Tibial nerve (tissue), 4 donors: ENCODE measurements around the gene FOS.

ENCODE experiments used
- EP300 ChIP-seq, 2 donors: sonication (generic); formaldehyde crosslinking; IDR thresholded peaks; one replicate each; pipeline ENCODE4 v1.6.1; 2017; ENCODE audit warnings: antibody characterized with exemption in 2 of 2, mild to moderate bottlenecking in 1 of 2
- POLR2A ChIP-seq, 2 donors: fragments of 450-650 bp; IDR thresholded peaks; one replicate each; pipeline ENCODE4 v1.6.1; 2017; ENCODE audit warnings: antibody characterized with exemption in 2 of 2, mild to moderate bottlenecking in 2 of 2, moderate library complexity in 2 of 2
- TF ChIP-seq, protein P1 (sequence below), 5 experiments: fragments of 200-600 bp in 3 of 5; fragments of 450-650 bp in 2 of 5; sonication (generic) in 3 of 5; IDR thresholded peaks; one replicate each; pipeline ENCODE4 v1.5.1; 2016 to 2019; ENCODE audit warnings: antibody characterized with exemption in 5 of 5, mild to moderate bottlenecking in 3 of 5, moderate library complexity in 2 of 5

DNA sequence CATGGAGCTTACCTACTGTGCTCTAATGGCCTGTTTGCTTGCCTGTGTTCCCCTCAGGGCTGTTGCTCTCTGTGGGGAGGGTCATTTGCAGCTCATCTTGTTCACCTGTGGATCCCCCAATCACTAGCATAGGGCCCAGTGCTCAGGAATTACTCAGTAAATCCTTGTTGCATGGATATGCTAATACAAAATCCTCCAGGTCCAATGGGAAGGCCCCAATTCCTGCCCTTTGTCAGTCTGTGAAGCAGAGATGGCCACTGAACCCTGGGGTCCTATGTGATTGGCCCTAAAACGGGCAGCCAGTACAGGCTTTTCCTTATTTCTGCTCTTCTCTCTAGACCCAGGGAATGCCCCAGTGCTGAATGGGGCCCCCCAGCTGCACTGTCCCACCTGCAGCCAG, 44.1 kb downstream of the FOS start:
- TF ChIP-seq POLR2A (IDR thresholded peaks at IDR 0.05) (no peak), EP300 (IDR thresholded peaks at IDR 0.05) (no peak)
- TF ChIP-seq, protein P1, sequence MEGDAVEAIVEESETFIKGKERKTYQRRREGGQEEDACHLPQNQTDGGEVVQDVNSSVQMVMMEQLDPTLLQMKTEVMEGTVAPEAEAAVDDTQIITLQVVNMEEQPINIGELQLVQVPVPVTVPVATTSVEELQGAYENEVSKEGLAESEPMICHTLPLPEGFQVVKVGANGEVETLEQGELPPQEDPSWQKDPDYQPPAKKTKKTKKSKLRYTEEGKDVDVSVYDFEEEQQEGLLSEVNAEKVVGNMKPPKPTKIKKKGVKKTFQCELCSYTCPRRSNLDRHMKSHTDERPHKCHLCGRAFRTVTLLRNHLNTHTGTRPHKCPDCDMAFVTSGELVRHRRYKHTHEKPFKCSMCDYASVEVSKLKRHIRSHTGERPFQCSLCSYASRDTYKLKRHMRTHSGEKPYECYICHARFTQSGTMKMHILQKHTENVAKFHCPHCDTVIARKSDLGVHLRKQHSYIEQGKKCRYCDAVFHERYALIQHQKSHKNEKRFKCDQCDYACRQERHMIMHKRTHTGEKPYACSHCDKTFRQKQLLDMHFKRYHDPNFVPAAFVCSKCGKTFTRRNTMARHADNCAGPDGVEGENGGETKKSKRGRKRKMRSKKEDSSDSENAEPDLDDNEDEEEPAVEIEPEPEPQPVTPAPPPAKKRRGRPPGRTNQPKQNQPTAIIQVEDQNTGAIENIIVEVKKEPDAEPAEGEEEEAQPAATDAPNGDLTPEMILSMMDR (IDR thresholded peaks at IDR 0.05) = no peak
